A549 (cell line): ENCODE results near the gene HDHD3. TPM values are rescaled to one million over a fixed set of nuclear protein-coding genes. Genes with fewer than 3 reads are reported as not detected.

Experiments
- ATAC-seq, 2 experiments: fragments of 200-7000 bp in 1 of 2; fragments of >200 bp in 1 of 2; cut with Nextera tagmentation in 1 of 2; cut with Tn5 transposase in 1 of 2; 3 replicates each; pipeline versions ENCODE4 v1.8.0 to v1.9.1; 2018 to 2020; ENCODE audit warnings: mild to moderate bottlenecking in 1 of 2, moderate library complexity in 1 of 2
- CTCF ChIA-PET: fragments of 300-600 bp; sonication (Branson Sonifier 250); formaldehyde crosslinking; extraction: SDS; loops from one replicate; lab custom pipeline; 2021; ENCODE audit warnings: antibody characterized with exemption, inconsistent platforms; lab: Yijun Ruan, JAX
- POLR2A ChIA-PET: fragments of 350-600 bp; formaldehyde crosslinking; extraction: SDS; loops from one replicate; lab custom pipeline; 2021; ENCODE audit warnings: antibody characterized with exemption, inconsistent platforms; lab: Yijun Ruan, JAX
- DNase-seq, 2 experiments: peaks; one replicate each; pipeline versions ENCODE4 v3.0.0 to v3.0.0-alpha.2; 2011 to 2016; ENCODE audit warnings: low read depth in 1 of 2, low spot score in 1 of 2
- FAIRE-seq: peaks from 2 replicates; lab custom pipeline; 2011; peaks lifted over from hg19 to GRCh38; lab: Jason Lieb, UNC
- H3K27ac ChIP-seq, 2 experiments: fragments of >200 bp; sonication (Bioruptor Twin); formaldehyde crosslinking; 3 replicates each; pipeline ENCODE4 v1.5.1; 2016 to 2017
- H3K4me1 ChIP-seq: fragments of >200 bp; sonication (Bioruptor Twin); formaldehyde crosslinking; 3 replicates; pipeline ENCODE4 v1.6.1; 2016
- H3K4me2 ChIP-seq: fragments of >200 bp; sonication (Bioruptor Twin); formaldehyde crosslinking; 3 replicates; pipeline ENCODE4 v1.6.1; 2016
- H3K4me3 ChIP-seq: fragments of >200 bp; sonication (Bioruptor Twin); formaldehyde crosslinking; 3 replicates; pipeline ENCODE4 v1.5.1; 2016
- H3K9me3 ChIP-seq: fragments of >200 bp; sonication (Bioruptor Twin); formaldehyde crosslinking; 3 replicates; pipeline ENCODE4 v1.6.1; 2016
- CBX2 ChIP-seq: fragments of 200-600 bp; sonication (generic); IDR thresholded peaks from 2 replicates; pipeline ENCODE4 v1.6.1; 2016; ENCODE audit warnings: low read depth, mild to moderate bottlenecking, borderline replicate concordance
- CHD2 ChIP-seq: fragments of 150-350 bp; IDR thresholded peaks from 2 replicates; pipeline ENCODE4 v1.6.1; 2014; ENCODE audit warnings: low read length; ENCODE audit not compliant: partially characterized antibody
- ELK1 ChIP-seq: fragments of 150-350 bp; IDR thresholded peaks from 2 replicates; pipeline ENCODE4 v1.6.1; 2014; ENCODE audit warnings: low read depth, mild to moderate bottlenecking, low read length
- FOSB ChIP-seq: fragments of 250-450 bp; sonication (Bioruptor Pico); IDR thresholded peaks from 2 replicates; pipeline ENCODE4 v1.5.0; 2020; ENCODE audit warnings: mild to moderate bottlenecking, moderate library complexity
- HDAC2 ChIP-seq: fragments of 200-600 bp; sonication (generic); IDR thresholded peaks from 2 replicates; pipeline ENCODE4 v1.6.1; 2016
- HMGXB4 ChIP-seq: fragments of 250-450 bp; sonication (Bioruptor Pico); IDR thresholded peaks from 2 replicates; pipeline ENCODE4 v1.5.0; 2021; ENCODE audit warnings: mild to moderate bottlenecking, moderate library complexity, borderline replicate concordance
- JUN ChIP-seq, 2 experiments: fragments of >200 bp; sonication (Bioruptor Twin); formaldehyde crosslinking; IDR thresholded peaks; 2 replicates in 1 of 2; 3 replicates in 1 of 2; pipeline ENCODE4 v1.6.1; 2016 to 2017
- MAZ ChIP-seq: fragments of 150-350 bp; IDR thresholded peaks from 2 replicates; pipeline ENCODE4 v1.6.1; 2014; ENCODE audit warnings: antibody characterized with exemption, low read depth, low read length, borderline replicate concordance
- POLR2A ChIP-seq: IDR thresholded peaks from 2 replicates; pipeline ENCODE4 v1.6.1; 2012; ENCODE audit warnings: mild to moderate bottlenecking, low read length
- POLR2AphosphoS2 ChIP-seq: conservative IDR thresholded peaks from 2 replicates; pipeline ENCODE4 v1.6.1; 2012; ENCODE audit warnings: low read length, improper control_type of control experiment, inconsistent platforms
- REST ChIP-seq: fragments of 200-600 bp; sonication (generic); IDR thresholded peaks from 2 replicates; pipeline ENCODE4 v1.6.1; 2016; ENCODE audit warnings: antibody characterized with exemption, mild to moderate bottlenecking, moderate library complexity
- RFX5 ChIP-seq: fragments of 450-650 bp; IDR thresholded peaks from 2 replicates; pipeline ENCODE4 v1.7.1; 2014; ENCODE audit warnings: antibody characterized with exemption, mild to moderate bottlenecking, moderate library complexity
- RNF2 ChIP-seq: fragments of 200-600 bp; sonication (generic); IDR thresholded peaks from 2 replicates; pipeline ENCODE4 v1.6.1; 2016; ENCODE audit warnings: low read depth, mild to moderate bottlenecking, antibody characterized with exemption, moderate library complexity, borderline replicate concordance
- TFCP2L1 ChIP-seq: fragments of 250-450 bp; sonication (Bioruptor Pico); IDR thresholded peaks from 2 replicates; pipeline ENCODE4 v1.5.0; 2021; ENCODE audit warnings: mild to moderate bottlenecking
- TP53 ChIP-seq: fragments of 250-450 bp; sonication (Bioruptor Pico); IDR thresholded peaks from 2 replicates; pipeline ENCODE4 v1.5.0; 2021; ENCODE audit warnings: mild to moderate bottlenecking, moderate library complexity
- ZC3H11A ChIP-seq: fragments of 450-650 bp; IDR thresholded peaks from 2 replicates; pipeline ENCODE4 v1.6.1; 2014; ENCODE audit warnings: antibody characterized with exemption, mild to moderate bottlenecking
- ZFP36 ChIP-seq: fragments of 450-650 bp; IDR thresholded peaks from 2 replicates; pipeline ENCODE4 v1.6.1; 2014; ENCODE audit warnings: borderline replicate concordance; ENCODE audit not compliant: partially characterized antibody
- WGBS: methylation state at CpG from one replicate; pipeline ENCODE4 v1.1.6; 2017; ENCODE audit errors: missing lambda C conversion rate; 5-methylcytosine and 5-hydroxymethylcytosine counted together
- polyA plus RNA-seq, 4 experiments: library from polyadenylated mRNA; depleted of rRNA in 3 of 4; stranded (reverse); fragments of >200 nt; fragmentation: RNase III in 1 of 4; extraction: RNeasy Plus Mini Kit Qiagen cat#74134 plus additional on column Dnase treatment in 1 of 4; gene quantifications; 2 replicates in 3 of 4; 3 replicates in 1 of 4; pipeline ENCODE4 v1.2.3, GENCODE V29; 2011 to 2017

Gene HDHD3
- polyA plus RNA-seq, 2 of the 4 experiments (the other 2 are of a cell fraction) = 17.5 to 22.6 TPM

GRCh38 chr9:113387560-113388230 lies 10.9 kb upstream of the HDHD3 start:
- TF ChIP-seq ELK1 (no peak), JUN (IDR thresholded peaks at IDR 0.05) (no peak), CHD2 (no peak), POLR2AphosphoS2 (no peak), HDAC2 (no peak), HMGXB4 (CRISPR knock-in tag) (no peak), FOSB (CRISPR knock-in tag) (no peak), ZFP36 (no peak), MAZ (no peak), ZC3H11A (no peak), RFX5 (no peak)
- ChIA-PET CTCF (interaction anchor here (1.0 to 8.2 kb wide), 4 partner anchors 14 to 78 kb away, joined by 3 to 51 read pairs (median 3); partner anchors contain the start of gene ALAD), POLR2A (interaction anchor here (1.0 kb wide), 2 partner anchors 11 to 22 kb away, joined by 3 to 4 read pairs; partner anchors contain the start of genes C9orf43, HDHD3 and POLE3)
- Histone ChIP-seq H3K4me3 (no peak overlapping the region), H3K9me3 (no peaks in the 10 kb centered on the region), H3K4me1 (0 out of 3 replicates have a peak, but pooled peaks cover 4% of the 10 kb centered on the region), H3K27ac (no peak overlapping the region), H3K4me2 (no peak overlapping the region)
- 59% methylated on average over 8 of the region's 9 CpGs for WGBS
- ATAC-seq (peak; percentile 35 to 49; a peak in 2 of 6 replicates), FAIRE-seq (no peak), DNase-seq (no peak)

- Histone ChIP-seq H3K4me3 (no peak overlapping the region), H3K4me2 (no peak overlapping the region), H3K27ac (no peak overlapping the region), H3K4me1 (0 out of 3 replicates have a peak, but pooled peaks cover 4% of the 10 kb centered on the region), H3K9me3 (no peaks in the 10 kb centered on the region)
- FAIRE-seq (no peak), DNase-seq (no peak), ATAC-seq (no peak)
- CTCF ChIA-PET = interaction anchor here (1.0 to 8.2 kb wide), 5 partner anchors 11 to 77 kb away, joined by 3 to 51 read pairs (median 3); partner anchors contain the start of gene ALAD
- POLR2A ChIA-PET = interaction anchor here (1.0 kb wide), 2 partner anchors 10 to 23 kb away, joined by 3 to 4 read pairs; partner anchors contain the start of genes C9orf43, HDHD3 and POLE3
- WGBS = 77% methylated on average over 4 of the region's 4 CpGs
- no peak for TF ChIP-seq HDAC2
- TF ChIP-seq TP53 (CRISPR knock-in tag) = no peak
- TF ChIP-seq CBX2 = no peak
- no peak for TF ChIP-seq POLR2A
Observed at GRCh38 chr9:113386571-113387393, 10.0 kb upstream of the HDHD3 start.

- Histone ChIP-seq H3K4me1 (0 out of 3 replicates have a peak, but pooled peaks cover 8% of the 10 kb centered on the region), H3K4me2 (no peak overlapping the region), H3K27ac (no peak overlapping the region), H3K9me3 (no peaks in the 10 kb centered on the region), H3K4me3 (no peak overlapping the region)
- WGBS = 88% methylated on average over 8 of the region's 8 CpGs
- FAIRE-seq (no peak), DNase-seq (no peak), ATAC-seq (no peak)
- POLR2A ChIA-PET = no interaction called here
- CTCF ChIA-PET = interaction anchor here (1.0 kb wide), 1 partner anchor 19 kb away, joined by 3 read pairs; the partner anchor contains the start of gene ALAD
- no peak for TF ChIP-seq POLR2AphosphoS2
- no peak for TF ChIP-seq ELK1
- TF ChIP-seq JUN (IDR thresholded peaks at IDR 0.05) = no peak
- TF ChIP-seq REST = no peak
- TF ChIP-seq RNF2 = no peak
- no peak for TF ChIP-seq TFCP2L1 (CRISPR knock-in tag)
- no peak for TF ChIP-seq HMGXB4 (CRISPR knock-in tag)
Observed at GRCh38 chr9:113381909-113382411, 5.2 kb upstream of the HDHD3 start.
